Calu3 (cell line): Measurements from ENCODE around the gene HDAC4. TPM values are rescaled to one million over a fixed set of nuclear protein-coding genes. Genes with fewer than 3 reads are reported as not detected.

Experiments used
- BruUV-seq: library from RNA; stranded (reverse); fragments of 400-500 nt; replicated peaks from 2 replicates; lab custom pipeline; 2021; lab: Mats Ljungman, UMichigan
- CTCF ChIA-PET: fragments of 300-600 bp; sonication (Branson Sonifier 250); formaldehyde crosslinking; loops from one replicate; lab custom pipeline; 2022; ENCODE audit warnings: antibody characterized with exemption; lab: Charles Lee
- DNase-seq: peaks from one replicate; pipeline ENCODE4 v3.0.0; 2022
- H3K27ac Mint-ChIP-seq: one replicate; pipeline ENCODE4 v1.8.0; 2022; ENCODE audit warnings: mixed read lengths; ENCODE audit not compliant: unreplicated experiment
- H3K27me3 Mint-ChIP-seq: one replicate; pipeline ENCODE4 v1.8.0; 2022; ENCODE audit warnings: mixed read lengths; ENCODE audit not compliant: unreplicated experiment
- H3K36me3 Mint-ChIP-seq: one replicate; pipeline ENCODE4 v1.8.0; 2022; ENCODE audit warnings: mild to moderate bottlenecking, moderate library complexity, mixed read lengths; ENCODE audit not compliant: insufficient read depth, unreplicated experiment
- H3K4me1 Mint-ChIP-seq: one replicate; pipeline ENCODE4 v1.8.0; 2022; ENCODE audit warnings: mild to moderate bottlenecking, low read depth, mixed read lengths; ENCODE audit not compliant: unreplicated experiment
- H3K4me3 Mint-ChIP-seq: one replicate; pipeline ENCODE4 v1.8.0; 2022; ENCODE audit warnings: mild to moderate bottlenecking, low read depth, moderate library complexity, mixed read lengths; ENCODE audit not compliant: unreplicated experiment
- H3K9me3 Mint-ChIP-seq: one replicate; pipeline ENCODE4 v1.8.0; 2022; ENCODE audit warnings: low read depth, mixed read lengths; ENCODE audit not compliant: unreplicated experiment
- intact Hi-C: fragments of 100-400 bp; cut with micrococcal nuclease; formaldehyde crosslinking; loops from one replicate; pipeline ENCODE4 v1.10.0; 2022; ENCODE audit not compliant: unreplicated experiment
- total RNA-seq: library from RNA; stranded (reverse); gene quantifications from 2 replicates; pipeline ENCODE4 v1.2.3, GENCODE V29; 2022
- TF ChIP-seq, protein P1 (sequence below): fragments of 200-600 bp; IDR thresholded peaks from one replicate; pipeline ENCODE4 v1.8.0; 2022; ENCODE audit warnings: antibody characterized with exemption; ENCODE audit not compliant: unreplicated experiment

HDAC4 gene
- total RNA-seq, 1 experiment from 2014 or later: 39.6 TPM

DNA sequence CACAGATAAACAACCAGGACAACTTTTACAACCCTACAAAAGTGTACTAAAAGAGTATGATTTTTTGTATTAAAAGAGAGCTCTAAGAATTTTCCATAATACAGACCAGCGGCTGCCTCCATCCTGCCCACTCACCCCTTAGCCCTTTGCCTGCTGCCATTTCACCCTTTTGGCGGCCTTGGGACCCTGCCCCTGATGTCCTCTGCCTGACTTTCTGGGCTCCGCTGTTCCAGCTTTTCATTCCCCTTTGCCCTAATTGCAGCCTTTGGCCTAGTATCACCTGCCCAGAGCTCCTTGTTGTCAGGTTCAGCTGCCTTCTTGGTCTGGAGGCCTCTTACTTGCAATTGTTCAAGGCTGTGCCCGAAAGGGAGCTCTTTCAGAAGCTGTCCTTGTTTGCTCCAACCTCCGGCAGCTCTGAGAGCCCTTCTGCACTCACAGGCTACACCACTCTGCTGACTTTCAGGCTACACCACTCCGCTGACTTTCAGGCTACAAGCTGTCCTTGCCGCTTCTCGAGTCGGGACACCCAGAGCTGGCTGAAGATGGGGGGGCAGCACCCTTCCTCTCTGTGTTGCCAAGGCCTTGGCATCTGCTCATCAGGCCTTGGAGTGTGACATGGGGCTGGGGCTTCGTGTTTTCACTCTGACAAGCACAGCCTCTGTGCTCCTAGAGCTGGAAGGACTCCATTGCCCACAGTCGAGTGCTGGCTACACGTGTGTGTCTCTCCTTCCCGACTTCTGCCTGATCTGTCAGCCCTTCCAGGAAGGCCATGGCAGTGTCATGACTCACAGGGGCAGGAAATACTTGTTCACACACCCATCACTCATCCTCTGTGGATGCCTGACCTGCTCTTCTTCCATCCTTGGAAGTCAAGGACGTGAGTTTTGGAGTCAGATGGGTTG lies 43.1 kb upstream of the HDAC4 start:
- H3K36me3 Mint-ChIP-seq: no peaks in the 10 kb centered on the region
- H3K9me3 Mint-ChIP-seq: peaks cover 3% of the 10 kb centered on the region
- no TSS peak for BruUV-seq
- peaks cover 17% of the 10 kb centered on the region for H3K4me1 Mint-ChIP-seq
- CTCF ChIA-PET: interaction anchor here (1.1 kb wide), 1 partner anchor 21 kb away, joined by 3 read pairs; no protein-coding TSS in a partner anchor
- peaks cover 55% of the 10 kb centered on the region for H3K27me3 Mint-ChIP-seq
- TF ChIP-seq, protein P1, sequence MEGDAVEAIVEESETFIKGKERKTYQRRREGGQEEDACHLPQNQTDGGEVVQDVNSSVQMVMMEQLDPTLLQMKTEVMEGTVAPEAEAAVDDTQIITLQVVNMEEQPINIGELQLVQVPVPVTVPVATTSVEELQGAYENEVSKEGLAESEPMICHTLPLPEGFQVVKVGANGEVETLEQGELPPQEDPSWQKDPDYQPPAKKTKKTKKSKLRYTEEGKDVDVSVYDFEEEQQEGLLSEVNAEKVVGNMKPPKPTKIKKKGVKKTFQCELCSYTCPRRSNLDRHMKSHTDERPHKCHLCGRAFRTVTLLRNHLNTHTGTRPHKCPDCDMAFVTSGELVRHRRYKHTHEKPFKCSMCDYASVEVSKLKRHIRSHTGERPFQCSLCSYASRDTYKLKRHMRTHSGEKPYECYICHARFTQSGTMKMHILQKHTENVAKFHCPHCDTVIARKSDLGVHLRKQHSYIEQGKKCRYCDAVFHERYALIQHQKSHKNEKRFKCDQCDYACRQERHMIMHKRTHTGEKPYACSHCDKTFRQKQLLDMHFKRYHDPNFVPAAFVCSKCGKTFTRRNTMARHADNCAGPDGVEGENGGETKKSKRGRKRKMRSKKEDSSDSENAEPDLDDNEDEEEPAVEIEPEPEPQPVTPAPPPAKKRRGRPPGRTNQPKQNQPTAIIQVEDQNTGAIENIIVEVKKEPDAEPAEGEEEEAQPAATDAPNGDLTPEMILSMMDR: no peak
- intact Hi-C loops: no loop called here
- H3K4me3 Mint-ChIP-seq: no peak overlapping the region
- DNase-seq: no peak
- H3K27ac Mint-ChIP-seq: no peak overlapping the region

DNA sequence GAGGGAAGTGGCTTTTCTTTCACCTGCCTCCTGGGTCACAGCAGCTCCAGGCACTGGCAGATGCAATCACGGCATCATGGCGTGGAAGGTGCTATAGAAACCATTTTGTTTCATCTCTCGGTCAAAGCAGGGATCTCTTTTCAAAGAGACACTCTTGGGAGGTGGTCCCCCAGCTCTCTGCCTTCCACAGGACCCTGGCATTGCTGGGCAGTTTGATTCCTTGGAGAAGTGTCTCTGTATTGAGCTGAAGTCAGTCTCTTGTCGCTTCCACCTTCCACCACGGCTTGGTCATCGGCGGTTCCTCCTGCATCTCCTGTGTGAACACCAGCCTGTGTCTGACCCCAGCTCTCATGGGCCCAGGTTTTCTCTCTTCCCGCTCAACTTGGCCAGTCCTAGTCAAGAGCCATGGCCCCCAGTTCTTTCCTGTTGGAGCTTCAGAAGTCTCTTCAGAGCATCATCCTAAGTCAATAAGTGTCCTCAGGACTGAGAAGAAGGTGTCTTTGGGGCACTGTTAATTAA lies 42.3 kb upstream of the HDAC4 start:
- CTCF ChIA-PET: interaction anchor here (1.1 kb wide), 1 partner anchor 22 kb away, joined by 3 read pairs; no protein-coding TSS in a partner anchor

GRCh38 chr2:239442192-239442591 lies 41.4 kb upstream of the HDAC4 start:
- H3K4me1 Mint-ChIP-seq: peaks cover 17% of the 10 kb centered on the region
- H3K9me3 Mint-ChIP-seq: peaks cover 3% of the 10 kb centered on the region
- H3K27ac Mint-ChIP-seq: no peak overlapping the region
- CTCF ChIA-PET: no interaction called here
- intact Hi-C loops: no loop called here
- TF ChIP-seq, protein P1: no peak
- H3K4me3 Mint-ChIP-seq: no peak overlapping the region
- no peaks in the 10 kb centered on the region for H3K36me3 Mint-ChIP-seq
- no peak for DNase-seq
- H3K27me3 Mint-ChIP-seq: peaks cover 69% of the 10 kb centered on the region
- no TSS peak for BruUV-seq

More for the DNA sequence above, 42.3 kb upstream of the HDAC4 start:
- peaks cover 3% of the 10 kb centered on the region for H3K9me3 Mint-ChIP-seq
- H3K4me1 Mint-ChIP-seq: peaks cover 17% of the 10 kb centered on the region
- no peak overlapping the region for H3K27ac Mint-ChIP-seq
- H3K36me3 Mint-ChIP-seq: no peaks in the 10 kb centered on the region
- no peak for DNase-seq
- H3K27me3 Mint-ChIP-seq: peaks cover 62% of the 10 kb centered on the region
- intact Hi-C loops: no loop called here
- no peak overlapping the region for H3K4me3 Mint-ChIP-seq
- BruUV-seq: no TSS peak
- TF ChIP-seq, protein P1: no peak

DNA sequence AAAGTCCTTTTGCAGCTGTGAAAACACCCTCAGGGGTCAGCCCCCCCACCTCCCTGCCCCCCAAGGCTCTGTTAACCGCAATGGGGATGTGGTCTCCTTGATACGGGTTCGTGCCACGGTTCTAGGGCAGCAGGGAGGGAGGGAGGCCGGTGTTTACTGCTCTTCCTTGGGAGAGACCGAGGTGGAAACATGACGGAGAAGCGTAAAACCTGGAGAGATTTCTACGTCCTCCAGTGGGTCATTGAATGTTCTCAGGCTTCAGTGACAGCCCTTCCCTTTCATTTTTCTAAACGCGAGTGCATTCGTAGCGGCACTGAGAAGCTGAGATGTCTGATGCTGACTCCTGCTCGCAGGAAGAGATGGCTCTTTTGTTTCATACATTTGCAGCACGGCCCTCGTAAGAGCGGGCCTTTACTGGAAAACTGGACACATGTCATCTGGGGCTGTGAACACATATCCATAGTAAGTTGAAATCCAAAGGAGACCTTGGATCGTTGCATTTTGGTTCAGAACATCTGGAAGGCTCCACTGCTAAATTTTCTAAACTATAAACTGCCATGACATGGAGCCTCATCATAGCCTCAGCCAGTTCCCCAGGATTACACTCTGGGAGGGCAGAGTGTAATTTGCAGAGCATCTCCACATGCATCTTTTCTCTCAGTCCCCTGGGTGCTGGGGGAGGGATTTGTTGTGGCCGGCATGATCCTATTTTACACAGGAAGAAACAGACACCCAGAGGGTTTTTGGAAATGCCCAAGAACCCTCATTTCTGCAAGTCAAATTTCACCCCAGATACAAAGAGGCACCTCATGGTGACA lies 40.6 kb upstream of the HDAC4 start:
- CTCF ChIA-PET: no interaction called here
- Mint-ChIP-seq H3K4me1 (peaks cover 17% of the 10 kb centered on the region), H3K27me3 (peaks cover 76% of the 10 kb centered on the region)

More for the DNA sequence above, 40.6 kb upstream of the HDAC4 start:
- H3K27ac Mint-ChIP-seq: no peak overlapping the region
- intact Hi-C loops: no loop called here
- TF ChIP-seq, protein P1: no peak
- no TSS peak for BruUV-seq
- DNase-seq: no peak
- H3K36me3 Mint-ChIP-seq: no peaks in the 10 kb centered on the region
- no peak overlapping the region for H3K4me3 Mint-ChIP-seq
- H3K9me3 Mint-ChIP-seq: peaks cover 3% of the 10 kb centered on the region
